Measurements from ENCODE around the gene PIP5K1C.

PIP5K1C gene

GRCh38 chr19:3612901-3613741 lies 87.1 kb downstream of the PIP5K1C start:
- H3K27me3 Mint-ChIP-seq = no peaks in the 10 kb centered on the region
- H3K27ac Mint-ChIP-seq = no peak overlapping the region
- peak; percentile 19 for ATAC-seq
- no peak for DNase-seq
- no peak overlapping the region for H3K4me3 Mint-ChIP-seq
- peaks cover 17% of the 10 kb centered on the region for H3K4me1 Mint-ChIP-seq
- H3K9me3 Mint-ChIP-seq = no peaks in the 10 kb centered on the region

GRCh38 chr19:3612330-3612729 lies 87.9 kb downstream of the PIP5K1C start:
- H3K27ac Mint-ChIP-seq = no peak overlapping the region

GRCh38 chr19:3611841-3612240 lies 88.4 kb downstream of the PIP5K1C start:
- H3K27ac Mint-ChIP-seq = no peak overlapping the region
- ATAC-seq = no peak

More at GRCh38 chr19:3612330-3612729, 87.9 kb downstream of the PIP5K1C start:
- no peaks in the 10 kb centered on the region for H3K27me3 Mint-ChIP-seq
- H3K4me3 Mint-ChIP-seq = no peak overlapping the region
- H3K4me1 Mint-ChIP-seq = peaks cover 17% of the 10 kb centered on the region
- no peaks in the 10 kb centered on the region for H3K9me3 Mint-ChIP-seq
- no peak for DNase-seq
- no peak for ATAC-seq

GRCh38 chr19:3610745-3611717 lies 89.2 kb downstream of the PIP5K1C start:
- no peaks in the 10 kb centered on the region for H3K27me3 Mint-ChIP-seq
- H3K27ac Mint-ChIP-seq = no peak overlapping the region
- ATAC-seq (no peak), DNase-seq (no peak)
- peaks cover 16% of the 10 kb centered on the region for H3K4me1 Mint-ChIP-seq
- no peaks in the 10 kb centered on the region for H3K9me3 Mint-ChIP-seq
- H3K4me3 Mint-ChIP-seq = no peak overlapping the region

More at GRCh38 chr19:3611841-3612240, 88.4 kb downstream of the PIP5K1C start:
- no peaks in the 10 kb centered on the region for H3K9me3 Mint-ChIP-seq
- H3K4me3 Mint-ChIP-seq = no peak overlapping the region
- no peaks in the 10 kb centered on the region for H3K27me3 Mint-ChIP-seq
- peaks cover 17% of the 10 kb centered on the region for H3K4me1 Mint-ChIP-seq
- no peak for DNase-seq

GRCh38 chr19:3609779-3610719 lies 90.2 kb downstream of the PIP5K1C start:
- Mint-ChIP-seq H3K9me3 (no peaks in the 10 kb centered on the region), H3K4me3 (no peak overlapping the region), H3K4me1 (peaks cover 16% of the 10 kb centered on the region), H3K27me3 (no peaks in the 10 kb centered on the region), H3K27ac (peak overlapping the region in 1 of 2 donors; percentile 38)
- DNase-seq = no peak
- no peak for ATAC-seq

GRCh38 chr19:3608750-3609322 lies 91.4 kb downstream of the PIP5K1C start:
- ATAC-seq (no peak), DNase-seq (no peak)
- Mint-ChIP-seq H3K4me1 (peaks cover 16% of the 10 kb centered on the region), H3K27ac (no peak overlapping the region), H3K4me3 (no peak overlapping the region), H3K9me3 (no peaks in the 10 kb centered on the region), H3K27me3 (no peaks in the 10 kb centered on the region)

- H3K4me3 Mint-ChIP-seq = peak overlapping the region; percentile 12
- no peaks in the 10 kb centered on the region for H3K27me3 Mint-ChIP-seq
- H3K4me1 Mint-ChIP-seq = peaks cover 16% of the 10 kb centered on the region
- no peak overlapping the region for H3K27ac Mint-ChIP-seq
- no peak for ATAC-seq
- no peak for DNase-seq
- no peaks in the 10 kb centered on the region for H3K9me3 Mint-ChIP-seq
Measured at GRCh38 chr19:3608079-3608641, 92.1 kb downstream of the PIP5K1C start.

GRCh38 chr19:3607303-3608078 lies 92.8 kb downstream of the PIP5K1C start:
- Mint-ChIP-seq H3K27me3 (no peaks in the 10 kb centered on the region), H3K4me3 (peak overlapping the region; percentile 12 to 49)

GRCh38 chr19:3606690-3607289 lies 93.5 kb downstream of the PIP5K1C start, which contains the start of gene TBXA2R:
Gene TBXA2R (minus strand): TSS chr19:3606875. CDS start chr19:3600634, 6,241 bp downstream.
- H3K27me3 Mint-ChIP-seq = no peaks in the 10 kb centered on the region
- no peaks in the 10 kb centered on the region for H3K9me3 Mint-ChIP-seq
- H3K4me3 Mint-ChIP-seq = peak within 1 kb of the TSS in 1 of 2 donors; percentile 49
- ATAC-seq (peak; percentile 59), DNase-seq (peak; percentile 74)
- H3K4me1 Mint-ChIP-seq = peaks cover 16% of the 10 kb centered on the region
- H3K27ac Mint-ChIP-seq = no peak within 1 kb of the TSS

More at GRCh38 chr19:3607303-3608078, 92.8 kb downstream of the PIP5K1C start:
- H3K27ac Mint-ChIP-seq = peak overlapping the region in 1 of 2 donors; percentile 76
- no peak for ATAC-seq
- H3K9me3 Mint-ChIP-seq = no peaks in the 10 kb centered on the region
- no peak for DNase-seq
- peaks cover 16% of the 10 kb centered on the region for H3K4me1 Mint-ChIP-seq

- no peak overlapping the region for H3K27ac Mint-ChIP-seq
- ATAC-seq = peak; percentile 64
- DNase-seq = peak; percentile 40 to 41
- no peak overlapping the region for H3K4me3 Mint-ChIP-seq
- H3K4me1 Mint-ChIP-seq = peaks cover 16% of the 10 kb centered on the region
- no peaks in the 10 kb centered on the region for H3K9me3 Mint-ChIP-seq
- H3K27me3 Mint-ChIP-seq = no peaks in the 10 kb centered on the region
Measured at GRCh38 chr19:3606174-3606689, 94.0 kb downstream of the PIP5K1C start.

- peaks cover 16% of the 10 kb centered on the region for H3K4me1 Mint-ChIP-seq
- no peak overlapping the region for H3K4me3 Mint-ChIP-seq
- H3K27ac Mint-ChIP-seq = no peak overlapping the region
- no peak for DNase-seq
- no peaks in the 10 kb centered on the region for H3K27me3 Mint-ChIP-seq
- no peak for ATAC-seq
- no peaks in the 10 kb centered on the region for H3K9me3 Mint-ChIP-seq
Measured at GRCh38 chr19:3605770-3606169, 94.5 kb downstream of the PIP5K1C start.

GRCh38 chr19:3605361-3605760 lies 94.9 kb downstream of the PIP5K1C start:
- Mint-ChIP-seq H3K4me3 (no peak overlapping the region), H3K27me3 (no peaks in the 10 kb centered on the region), H3K4me1 (peaks cover 16% of the 10 kb centered on the region), H3K9me3 (no peaks in the 10 kb centered on the region), H3K27ac (no peak overlapping the region)
- DNase-seq (no peak), ATAC-seq (no peak)

- H3K9me3 Mint-ChIP-seq = no peaks in the 10 kb centered on the region
- H3K27ac Mint-ChIP-seq = peak overlapping the region in 1 of 2 donors; percentile 84
- H3K4me3 Mint-ChIP-seq = no peak overlapping the region
- peak; percentile 75 for ATAC-seq
- peak; percentile 50 to 64 for DNase-seq
- no peaks in the 10 kb centered on the region for H3K27me3 Mint-ChIP-seq
- H3K4me1 Mint-ChIP-seq = peaks cover 16% of the 10 kb centered on the region
Measured at GRCh38 chr19:3604987-3605343, 95.3 kb downstream of the PIP5K1C start.
